GM12801 (cell line): Measurements from ENCODE around the gene ARGLU1.

Experiments
- TF ChIP-seq, protein P1 (sequence below): IDR thresholded peaks from one replicate; pipeline ENCODE4 v1.5.1; 2011; ENCODE audit warnings: control low read depth; ENCODE audit not compliant: insufficient read length; ENCODE audit errors: extremely low read depth

ARGLU1 gene

GRCh38 chr13:106568299-106569003 lies 514 bp upstream of the ARGLU1 start:
- TF ChIP-seq, protein P1, sequence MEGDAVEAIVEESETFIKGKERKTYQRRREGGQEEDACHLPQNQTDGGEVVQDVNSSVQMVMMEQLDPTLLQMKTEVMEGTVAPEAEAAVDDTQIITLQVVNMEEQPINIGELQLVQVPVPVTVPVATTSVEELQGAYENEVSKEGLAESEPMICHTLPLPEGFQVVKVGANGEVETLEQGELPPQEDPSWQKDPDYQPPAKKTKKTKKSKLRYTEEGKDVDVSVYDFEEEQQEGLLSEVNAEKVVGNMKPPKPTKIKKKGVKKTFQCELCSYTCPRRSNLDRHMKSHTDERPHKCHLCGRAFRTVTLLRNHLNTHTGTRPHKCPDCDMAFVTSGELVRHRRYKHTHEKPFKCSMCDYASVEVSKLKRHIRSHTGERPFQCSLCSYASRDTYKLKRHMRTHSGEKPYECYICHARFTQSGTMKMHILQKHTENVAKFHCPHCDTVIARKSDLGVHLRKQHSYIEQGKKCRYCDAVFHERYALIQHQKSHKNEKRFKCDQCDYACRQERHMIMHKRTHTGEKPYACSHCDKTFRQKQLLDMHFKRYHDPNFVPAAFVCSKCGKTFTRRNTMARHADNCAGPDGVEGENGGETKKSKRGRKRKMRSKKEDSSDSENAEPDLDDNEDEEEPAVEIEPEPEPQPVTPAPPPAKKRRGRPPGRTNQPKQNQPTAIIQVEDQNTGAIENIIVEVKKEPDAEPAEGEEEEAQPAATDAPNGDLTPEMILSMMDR = no peak

DNA sequence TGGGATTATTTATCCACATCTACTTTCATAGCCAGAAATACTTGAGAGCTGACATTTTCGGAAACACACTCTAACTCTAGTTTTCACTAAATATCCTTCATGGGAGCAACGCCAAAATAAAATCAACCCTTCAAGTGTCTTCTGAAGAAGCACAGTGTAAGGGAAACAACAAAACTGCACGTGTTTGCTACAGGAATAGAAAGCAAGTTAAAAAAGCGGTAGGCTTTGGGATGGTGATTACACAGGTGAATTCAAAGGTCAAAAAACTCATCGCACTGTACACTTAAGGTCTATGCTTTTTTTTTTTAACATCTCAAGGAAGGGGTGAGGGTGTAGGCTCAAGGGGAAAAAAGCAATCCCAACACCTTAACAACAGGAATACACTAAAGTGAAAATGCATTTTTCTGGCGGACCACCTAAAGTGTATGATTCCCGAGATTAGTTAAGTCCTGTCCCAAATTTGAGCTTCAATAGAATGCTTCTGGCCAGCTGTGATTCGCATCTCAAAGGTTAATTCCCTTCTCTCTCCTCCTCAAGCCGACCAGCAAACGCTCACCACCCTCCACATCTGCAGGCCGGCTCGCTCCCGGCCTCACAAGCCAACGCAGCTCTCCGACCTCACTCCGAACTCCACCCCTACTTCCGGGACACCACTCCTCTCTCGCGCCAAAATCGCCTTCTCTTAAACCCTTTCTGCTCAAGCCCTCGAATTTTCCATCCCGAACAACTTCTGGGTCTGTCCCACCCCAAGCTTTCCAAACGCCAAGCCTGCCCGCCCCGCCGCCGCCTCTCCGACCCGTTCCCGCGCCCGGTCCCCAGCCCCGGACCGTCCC lies 1.1 kb downstream of the ARGLU1 start:
- TF ChIP-seq, protein P1 = no peak

DNA sequence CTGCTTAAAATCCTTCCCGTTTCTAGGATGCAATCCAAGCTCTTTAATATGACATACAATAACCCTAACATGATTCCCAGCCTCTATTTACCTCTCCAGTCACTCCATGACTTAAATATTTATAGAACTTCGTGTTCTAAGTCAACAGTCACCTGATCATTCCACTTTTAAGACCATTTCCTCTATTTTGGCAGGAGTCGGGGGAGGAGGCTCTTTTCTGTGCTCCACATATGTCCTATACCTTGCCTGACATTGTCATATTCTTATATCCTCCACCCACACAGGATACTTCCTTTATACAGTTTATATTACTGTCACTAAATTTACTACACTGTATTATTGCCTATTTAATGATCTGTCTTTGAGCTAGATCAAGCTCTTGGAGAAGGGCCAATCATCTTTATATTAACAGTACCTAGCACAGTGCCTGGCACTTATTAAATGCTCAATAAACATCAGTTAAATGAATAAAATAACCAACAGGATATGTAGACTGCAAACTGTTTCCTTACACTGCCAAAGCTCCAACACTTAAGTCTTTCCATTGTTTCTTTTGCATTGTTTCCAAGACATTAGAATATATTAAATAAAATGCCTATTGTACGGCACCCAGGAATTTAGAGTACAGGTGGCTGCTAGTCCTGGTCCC lies 2.7 kb downstream of the ARGLU1 start:
- TF ChIP-seq, protein P1 = no peak

DNA sequence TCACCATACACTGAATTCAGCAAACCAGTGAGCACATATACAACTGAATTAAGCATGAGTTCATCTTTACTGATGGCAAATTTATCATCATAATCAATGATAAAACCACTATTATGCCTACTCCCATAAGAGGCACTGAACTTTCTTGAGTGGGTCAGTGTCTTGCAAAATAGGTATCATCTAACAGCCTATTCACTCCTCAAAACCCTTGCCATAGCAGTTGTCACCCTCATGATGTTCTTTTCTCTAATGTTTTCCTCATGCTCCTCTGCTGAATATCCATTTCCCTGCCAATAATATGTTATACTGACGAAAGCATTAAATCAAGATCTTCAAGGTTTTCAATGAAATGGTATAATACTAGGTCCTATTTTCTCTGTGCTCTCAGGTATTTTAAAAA lies 5.6 kb downstream of the ARGLU1 start:
- TF ChIP-seq, protein P1 = no peak

DNA sequence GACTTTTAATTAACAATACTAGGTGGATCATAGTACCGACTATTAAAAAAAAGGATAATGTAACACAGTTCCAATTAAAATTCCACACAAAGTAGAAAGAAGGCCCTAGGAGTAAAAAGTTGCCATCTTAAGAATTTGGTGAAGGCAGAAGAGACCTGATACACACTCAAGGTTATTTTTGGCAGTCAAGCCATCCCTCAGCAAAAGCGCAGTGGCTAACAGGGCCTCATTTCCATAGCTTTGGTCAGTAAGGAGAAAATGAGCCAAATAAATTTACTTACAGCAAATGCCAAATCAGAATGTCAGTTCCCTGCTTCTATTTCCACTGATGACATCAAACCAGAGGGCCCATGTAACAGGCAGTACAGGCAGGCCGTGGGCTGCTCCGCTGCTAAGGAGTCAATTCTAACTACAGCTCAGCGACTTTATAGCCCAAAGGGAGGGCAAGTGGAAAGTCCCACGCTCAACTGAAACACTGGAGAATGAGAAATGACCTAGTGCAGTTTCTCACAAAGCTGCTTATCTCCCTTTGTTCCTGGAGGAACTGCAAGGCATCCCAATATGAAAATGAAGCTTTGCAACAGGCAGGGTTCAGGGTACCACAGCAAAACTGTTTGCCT lies 6.3 kb downstream of the ARGLU1 start:
- TF ChIP-seq, protein P1 = no peak

DNA sequence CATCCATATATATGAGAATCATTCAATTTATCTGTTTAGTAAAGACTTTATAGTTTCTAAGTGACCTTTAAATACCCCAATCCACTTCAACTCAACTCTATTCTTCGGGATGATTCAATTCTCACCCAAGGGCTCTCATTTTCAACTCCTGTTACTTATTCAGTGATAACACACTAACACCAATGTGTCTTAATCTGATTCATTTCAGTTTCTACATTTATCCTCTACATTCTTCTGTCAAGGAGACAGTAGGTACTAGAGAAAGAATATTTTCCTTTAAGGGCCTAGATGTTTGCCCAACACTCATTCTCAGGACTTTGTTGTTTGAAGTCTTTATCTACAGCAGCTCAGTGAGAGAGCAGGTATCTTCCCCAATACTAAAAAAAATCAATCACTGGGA lies 7.1 kb downstream of the ARGLU1 start:
- TF ChIP-seq, protein P1 = no peak

DNA sequence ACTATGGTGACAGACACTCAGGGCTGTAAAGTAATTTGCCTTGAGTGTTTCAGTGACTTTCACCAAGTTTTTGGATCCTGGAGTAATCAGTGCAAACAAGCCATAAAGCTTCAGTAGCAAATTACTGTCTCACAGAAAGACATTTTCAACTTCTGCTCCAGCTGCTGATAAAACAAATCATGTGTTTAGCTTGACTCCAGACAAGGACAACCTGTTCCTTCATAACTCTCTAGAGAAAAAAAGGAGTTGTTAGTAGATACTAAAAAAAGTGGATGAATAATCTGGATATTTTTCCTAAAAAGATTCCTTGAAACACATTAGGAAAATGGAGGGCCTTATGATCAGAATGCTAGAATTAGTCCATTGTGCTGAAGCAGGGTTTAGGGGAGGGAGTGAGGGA lies 9.4 kb downstream of the ARGLU1 start:
- TF ChIP-seq, protein P1 = no peak
